ENCODE data around the gene GPR137.
"Not testable (repeated sequence)": the region's sequence is repeated elsewhere in the genome, so short reads cannot be mapped to it uniquely, and the experiment has no call there.

Gene GPR137

DNA sequence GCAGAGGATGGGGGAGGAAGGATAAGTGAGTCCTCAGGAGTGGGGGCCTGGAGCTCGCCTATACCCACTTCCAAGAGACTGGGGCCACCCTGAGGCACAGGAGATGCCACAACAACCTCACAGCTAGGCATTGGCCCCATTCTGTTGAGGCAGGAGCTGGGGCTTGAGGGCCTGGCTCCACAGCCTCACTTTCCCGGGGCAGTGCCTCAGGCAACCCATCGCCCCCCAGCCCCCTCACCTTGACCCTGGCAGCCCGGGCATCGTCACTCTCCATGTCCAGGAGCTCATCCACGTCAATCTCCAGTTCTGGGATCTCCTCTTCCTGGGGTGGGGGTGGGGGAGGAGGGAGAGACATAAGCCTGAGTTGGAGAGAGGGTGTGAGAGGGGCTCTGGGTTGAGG, 40.7 kb upstream of the GPR137 start:
- Histone ChIP-seq H3K56ac (ENCODE audit: low read length) (peak overlapping the region; percentile 98), H2AK5ac (ENCODE audit: low read length) (no peak overlapping the region), H2BK5ac (ENCODE audit: low read length) (no peak overlapping the region), H3K23ac (ENCODE audit: low read length) (no peak overlapping the region), H3K18ac (ENCODE audit: low read length) (no peak overlapping the region), H3K4me3 (ENCODE audit: low read length) (no peak overlapping the region), H3K4me2 (ENCODE audit: low read length) (peak overlapping the region; percentile 35), H4K8ac (ENCODE audit: low read depth, low read length) (no peak overlapping the region), H3K9ac (ENCODE audit: low read length) (peak overlapping the region; percentile 95), H3K4ac (ENCODE audit: low read depth, low read length) (no peak overlapping the region), H3K36me3 (ENCODE audit: control insufficient read depth, insufficient read depth, low read length) (peaks cover 1% of the 10 kb centered on the region), H4K5ac (ENCODE audit: low read length) (no peak overlapping the region), H3K79me2 (ENCODE audit: control insufficient read depth, insufficient read depth, low read length) (peaks cover 23% of the 10 kb centered on the region), H3K4me1 (ENCODE audit: control insufficient read depth, low read depth, low read length) (peaks cover 18% of the 10 kb centered on the region), H2BK120ac (ENCODE audit: low read depth, low read length) (no peak overlapping the region), H3K79me1 (ENCODE audit: low read length) (peaks cover 7% of the 10 kb centered on the region), H2BK15ac (replicated peaks; ENCODE audit: low read depth) (no peak overlapping the region), H3K27me3 (ENCODE audit: insufficient read depth, low read length, poor library complexity) (no peaks in the 10 kb centered on the region), H3K27ac (ENCODE audit: low read depth, low read length) (no peak overlapping the region)
- DNase-seq, result no peak
- WGBS (ENCODE audit: extremely low coverage, insufficient coverage, low lambda C conversion rate), result no CpG with 5 or more reads among the region's 6 CpGs

GRCh38 chr11:64245401-64245796, 40.2 kb upstream of the GPR137 start:
- H3K56ac ChIP-seq (ENCODE audit: low read length), result peak overlapping the region; percentile 98
- peaks cover 14% of the 10 kb centered on the region for H3K4me1 ChIP-seq (ENCODE audit: control insufficient read depth, low read depth, low read length)
- peaks cover 1% of the 10 kb centered on the region for H3K36me3 ChIP-seq (ENCODE audit: control insufficient read depth, insufficient read depth, low read length)
- H3K9ac ChIP-seq (ENCODE audit: low read length), result peak overlapping the region; percentile 95
- no peak overlapping the region for H2BK5ac ChIP-seq (ENCODE audit: low read length)
- no peak overlapping the region for H4K8ac ChIP-seq (ENCODE audit: low read depth, low read length)
- no peak overlapping the region for H2BK15ac ChIP-seq (replicated peaks; ENCODE audit: low read depth)
- peak overlapping the region; percentile 94 for H3K4me3 ChIP-seq (ENCODE audit: low read length)
- H2AK5ac ChIP-seq (ENCODE audit: low read length), result no peak overlapping the region
- H3K18ac ChIP-seq (ENCODE audit: low read length), result no peak overlapping the region
- peak overlapping the region; percentile 75 for H3K23ac ChIP-seq (ENCODE audit: low read length)
- H3K4me2 ChIP-seq (ENCODE audit: low read length), result peak overlapping the region; percentile 35
- H4K5ac ChIP-seq (ENCODE audit: low read length), result no peak overlapping the region
- H3K79me1 ChIP-seq (ENCODE audit: low read length), result peaks cover 7% of the 10 kb centered on the region
- no CpG with 5 or more reads among the region's 6 CpGs for WGBS (ENCODE audit: extremely low coverage, insufficient coverage, low lambda C conversion rate)
- H2BK120ac ChIP-seq (ENCODE audit: low read depth, low read length), result no peak overlapping the region
- no peak for DNase-seq
- H3K27ac ChIP-seq (ENCODE audit: low read depth, low read length), result no peak overlapping the region
- H3K27me3 ChIP-seq (ENCODE audit: insufficient read depth, low read length, poor library complexity), result no peaks in the 10 kb centered on the region
- no peak overlapping the region for H3K4ac ChIP-seq (ENCODE audit: low read depth, low read length)
- H3K79me2 ChIP-seq (ENCODE audit: control insufficient read depth, insufficient read depth, low read length), result peaks cover 23% of the 10 kb centered on the region

DNA sequence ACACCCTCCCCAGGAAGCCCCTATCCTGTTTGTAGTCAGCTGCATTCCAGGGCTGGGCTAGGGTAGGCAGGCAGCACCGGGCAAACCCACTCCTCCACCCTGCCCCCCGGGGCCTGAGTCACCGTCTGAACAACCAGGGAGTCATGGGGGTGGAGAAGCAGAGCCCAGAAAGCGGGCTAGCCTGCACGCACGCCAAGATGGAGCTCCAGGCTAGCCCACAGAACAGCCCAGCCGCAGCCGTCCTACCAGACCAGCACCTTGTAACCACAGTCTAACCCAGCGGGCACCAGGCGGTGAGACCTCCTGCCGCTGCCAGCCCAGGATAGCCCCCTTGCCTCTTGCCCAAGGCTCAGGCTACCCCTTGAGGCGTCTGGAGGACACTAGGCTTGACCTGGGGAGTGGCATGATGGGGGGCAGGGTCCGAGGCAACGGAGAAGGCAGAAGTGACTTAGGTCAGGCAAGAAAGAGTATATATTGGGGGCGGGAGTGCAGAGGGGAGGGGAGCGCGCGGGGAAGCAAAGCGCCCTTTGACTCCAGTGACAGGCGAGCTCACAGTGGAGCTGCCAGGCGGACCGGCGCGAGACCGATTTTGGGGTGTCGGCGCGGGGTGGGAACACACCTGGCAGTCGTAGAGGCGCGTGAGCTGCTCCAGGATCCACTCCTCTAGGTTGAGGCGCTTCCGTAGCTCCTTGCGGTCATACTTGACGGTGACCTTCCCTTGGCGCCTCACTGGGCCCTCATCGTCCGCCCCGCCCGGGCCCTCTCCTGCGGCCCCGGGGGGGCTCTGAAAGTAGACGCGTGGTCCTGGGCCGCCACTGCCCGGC, 39.6 kb upstream of the GPR137 start:
- Histone ChIP-seq H4K8ac (ENCODE audit: low read depth, low read length) (no peak overlapping the region), H2BK15ac (replicated peaks; ENCODE audit: low read depth) (no peak overlapping the region), H2AK5ac (ENCODE audit: low read length) (peak overlapping the region; percentile 86), H3K4ac (ENCODE audit: low read depth, low read length) (peak overlapping the region; percentile 44), H3K18ac (ENCODE audit: low read length) (peak overlapping the region; percentile 15), H3K4me3 (ENCODE audit: low read length) (peak overlapping the region; percentile 94), H3K36me3 (ENCODE audit: control insufficient read depth, insufficient read depth, low read length) (peaks cover 1% of the 10 kb centered on the region), H3K4me1 (ENCODE audit: control insufficient read depth, low read depth, low read length) (peaks cover 12% of the 10 kb centered on the region), H3K27me3 (ENCODE audit: insufficient read depth, low read length, poor library complexity) (no peaks in the 10 kb centered on the region), H3K27ac (ENCODE audit: low read depth, low read length) (peak overlapping the region; percentile 46), H3K4me2 (ENCODE audit: low read length) (peak overlapping the region; percentile 35), H3K9ac (ENCODE audit: low read length) (peak overlapping the region; percentile 95), H3K23ac (ENCODE audit: low read length) (peak overlapping the region; percentile 75), H4K5ac (ENCODE audit: low read length) (no peak overlapping the region), H2BK5ac (ENCODE audit: low read length) (peak overlapping the region; percentile 64), H2BK120ac (ENCODE audit: low read depth, low read length) (peak overlapping the region; percentile 0), H3K56ac (ENCODE audit: low read length) (peak overlapping the region; percentile 98), H3K79me2 (ENCODE audit: control insufficient read depth, insufficient read depth, low read length) (peaks cover 23% of the 10 kb centered on the region), H3K79me1 (ENCODE audit: low read length) (peaks cover 7% of the 10 kb centered on the region)
- WGBS (ENCODE audit: extremely low coverage, insufficient coverage, low lambda C conversion rate), result no CpG with 5 or more reads among the region's 46 CpGs
- peak; percentile 91 for DNase-seq

GRCh38 chr11:64246621-64246870, 39.1 kb upstream of the GPR137 start:
- peak overlapping the region; percentile 98 for H3K56ac ChIP-seq (ENCODE audit: low read length)
- H2BK120ac ChIP-seq (ENCODE audit: low read depth, low read length); DNase-seq; H2BK5ac ChIP-seq (ENCODE audit: low read length); H3K79me1 ChIP-seq (ENCODE audit: low read length); H4K8ac ChIP-seq (ENCODE audit: low read depth, low read length); H3K27me3 ChIP-seq (ENCODE audit: insufficient read depth, low read length, poor library complexity); H3K23ac ChIP-seq (ENCODE audit: low read length); H2AK5ac ChIP-seq (ENCODE audit: low read length); H3K4me2 ChIP-seq (ENCODE audit: low read length); H4K5ac ChIP-seq (ENCODE audit: low read length); H3K36me3 ChIP-seq (ENCODE audit: control insufficient read depth, insufficient read depth, low read length); H2BK15ac ChIP-seq (replicated peaks; ENCODE audit: low read depth): not testable (repeated sequence)
- peak overlapping the region; percentile 95 for H3K9ac ChIP-seq (ENCODE audit: low read length)
- peak overlapping the region; percentile 94 for H3K4me3 ChIP-seq (ENCODE audit: low read length)
- no CpG with 5 or more reads among the region's 43 CpGs for WGBS (ENCODE audit: extremely low coverage, insufficient coverage, low lambda C conversion rate)
- H3K4ac ChIP-seq (ENCODE audit: low read depth, low read length), result peak overlapping the region; percentile 44
- peaks cover 23% of the 10 kb centered on the region for H3K79me2 ChIP-seq (ENCODE audit: control insufficient read depth, insufficient read depth, low read length)
- H3K4me1 ChIP-seq (ENCODE audit: control insufficient read depth, low read depth, low read length), result peaks cover 12% of the 10 kb centered on the region
- peak overlapping the region; percentile 22 for H3K27ac ChIP-seq (ENCODE audit: low read depth, low read length)
- H3K18ac ChIP-seq (ENCODE audit: low read length), result peak overlapping the region; percentile 15

GRCh38 chr11:64246871-64247728, 38.5 kb upstream of the GPR137 start, which contains the start of gene PPP1R14B:
Gene PPP1R14B, minus strand, starts transcription at chr11:64246943. Its CDS starts 270 bp downstream, at chr11:64246673.
- Histone ChIP-seq H3K4me1 (ENCODE audit: control insufficient read depth, low read depth, low read length) (peaks cover 12% of the 10 kb centered on the region), H3K56ac (ENCODE audit: low read length) (peak within 1 kb of the TSS; percentile 98), H3K23ac (ENCODE audit: low read length) (peak within 1 kb of the TSS; percentile 75), H3K36me3 (ENCODE audit: control insufficient read depth, insufficient read depth, low read length) (peaks cover 1% of the 10 kb centered on the region), H4K8ac (ENCODE audit: low read depth, low read length) (no peak within 1 kb of the TSS), H3K18ac (ENCODE audit: low read length) (peak within 1 kb of the TSS; percentile 15), H3K4me3 (ENCODE audit: low read length) (peak within 1 kb of the TSS; percentile 94), H4K5ac (ENCODE audit: low read length) (no peak within 1 kb of the TSS), H3K79me1 (ENCODE audit: low read length) (peaks cover 11% of the 10 kb centered on the region), H3K27me3 (ENCODE audit: insufficient read depth, low read length, poor library complexity) (no peaks in the 10 kb centered on the region), H3K4ac (ENCODE audit: low read depth, low read length) (peak within 1 kb of the TSS; percentile 50), H3K79me2 (ENCODE audit: control insufficient read depth, insufficient read depth, low read length) (peaks cover 28% of the 10 kb centered on the region), H2AK5ac (ENCODE audit: low read length) (peak within 1 kb of the TSS; percentile 86), H3K27ac (ENCODE audit: low read depth, low read length) (peak within 1 kb of the TSS; percentile 59), H2BK15ac (replicated peaks; ENCODE audit: low read depth) (no peak within 1 kb of the TSS), H2BK5ac (ENCODE audit: low read length) (peak within 1 kb of the TSS; percentile 73), H3K4me2 (ENCODE audit: low read length) (peak within 1 kb of the TSS; percentile 93), H3K9ac (ENCODE audit: low read length) (peak within 1 kb of the TSS; percentile 95), H2BK120ac (ENCODE audit: low read depth, low read length) (peak within 1 kb of the TSS; percentile 0)
- DNase-seq, result peak; percentile 96
- WGBS (ENCODE audit: extremely low coverage, insufficient coverage, low lambda C conversion rate), result no CpG with 5 or more reads among the region's 74 CpGs

Measured in mesendoderm (in vitro differentiated cells).